DMS153 treated with DMSO at 0.1 percent for 48 hours (cell line): Measurements from ENCODE around the gene EXOC4.
A peak's percentile ranks its signal among the peaks of the same experiment; 100 is the strongest.

ENCODE experiments used
- DNase-seq: peaks from one replicate; lab custom pipeline; 2025; ENCODE audit not compliant: unreplicated experiment; lab: John Stamatoyannopoulos, UW

The EXOC4 gene

DNA sequence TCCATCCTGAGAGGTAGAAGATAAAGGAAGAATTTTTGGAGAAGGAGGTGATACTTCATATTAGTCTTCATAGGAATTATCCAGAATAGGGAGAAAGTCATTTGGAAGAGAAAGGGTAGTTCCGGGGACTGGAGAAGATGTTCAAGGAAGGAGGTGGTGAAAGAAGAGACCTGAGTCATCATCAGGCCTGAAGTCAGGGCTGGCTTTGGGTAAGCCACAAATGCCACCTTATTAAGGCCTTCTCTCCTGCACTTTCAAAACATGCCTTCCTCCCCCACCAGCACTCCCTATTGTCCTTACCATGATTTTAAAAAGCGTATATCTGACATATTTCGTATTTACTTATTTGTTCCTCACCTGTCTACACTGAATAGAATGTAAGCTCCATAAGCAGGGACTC, 762.1 kb downstream of the EXOC4 start:
- no peak for DNase-seq

DNA sequence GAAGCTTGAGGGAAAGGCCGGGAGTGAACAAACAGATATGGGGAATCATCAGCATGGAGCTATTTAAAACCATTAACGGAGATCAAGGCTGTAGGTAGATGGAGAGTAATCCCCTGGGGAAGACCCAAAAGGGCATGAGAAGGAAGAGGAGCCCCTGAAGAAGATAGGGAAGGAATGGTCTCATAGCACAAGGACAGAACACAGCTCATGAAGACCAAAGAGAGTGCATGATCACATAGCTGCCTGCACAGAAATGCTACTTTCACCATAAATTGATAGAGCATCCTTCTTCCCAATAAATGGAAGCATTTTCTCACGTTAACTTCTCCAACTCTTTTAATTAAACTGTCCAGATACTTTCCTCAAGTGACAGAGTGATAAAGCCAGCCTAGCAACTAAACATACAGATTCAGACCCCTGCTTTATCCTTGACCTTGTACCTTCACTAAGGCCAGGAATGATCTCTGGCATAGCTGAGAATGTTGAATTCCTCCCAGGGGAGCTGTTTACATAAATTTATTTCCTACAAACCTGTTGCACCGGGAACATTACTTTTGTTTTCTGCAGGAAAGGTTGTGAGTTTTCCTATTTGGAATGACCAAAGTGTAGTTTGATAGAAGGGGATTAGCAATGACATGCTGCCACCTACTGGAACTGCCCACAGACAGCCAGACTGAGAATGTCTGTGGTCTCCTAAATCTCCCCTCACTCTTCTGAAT, 763.5 kb downstream of the EXOC4 start:
- peak; percentile 10 for DNase-seq

DNA sequence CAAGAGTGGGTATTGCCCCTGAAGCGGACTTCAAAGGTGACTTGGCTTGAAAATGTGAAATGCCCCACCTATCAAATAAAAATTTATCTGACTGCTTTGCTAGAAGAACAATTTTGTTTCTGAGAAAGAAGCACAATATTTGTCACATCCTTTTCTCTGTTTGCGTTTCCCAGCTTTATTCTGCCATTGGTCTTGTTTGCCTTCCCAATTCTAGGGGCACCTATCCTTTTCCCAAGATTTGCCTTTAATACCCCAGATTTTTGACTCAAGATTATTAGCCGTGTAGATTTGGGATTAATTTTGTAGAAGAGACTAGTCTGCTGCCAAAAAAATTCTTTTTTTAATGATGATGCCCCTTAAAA, 764.0 kb downstream of the EXOC4 start:
- no peak for DNase-seq

DNA sequence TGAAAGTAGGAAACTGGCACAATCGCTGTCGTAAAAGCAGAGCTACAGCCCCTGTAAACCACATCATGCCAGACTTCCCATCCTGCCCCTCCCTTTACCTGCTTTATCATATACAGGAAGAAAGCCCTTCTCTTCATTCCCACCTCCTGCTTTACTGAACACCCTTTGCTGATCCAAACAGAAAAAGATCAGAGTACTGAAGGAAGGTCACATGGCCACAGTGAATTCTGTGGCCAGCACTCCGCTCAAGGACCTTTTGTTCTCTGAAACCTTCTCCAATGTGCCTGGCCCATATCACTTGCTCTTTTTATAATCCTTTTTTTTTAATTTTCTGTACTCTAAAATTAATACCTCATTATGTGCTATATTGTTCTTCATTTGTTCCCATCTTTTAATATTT, 765.4 kb downstream of the EXOC4 start:
- DNase-seq, result peak; percentile 5

DNA sequence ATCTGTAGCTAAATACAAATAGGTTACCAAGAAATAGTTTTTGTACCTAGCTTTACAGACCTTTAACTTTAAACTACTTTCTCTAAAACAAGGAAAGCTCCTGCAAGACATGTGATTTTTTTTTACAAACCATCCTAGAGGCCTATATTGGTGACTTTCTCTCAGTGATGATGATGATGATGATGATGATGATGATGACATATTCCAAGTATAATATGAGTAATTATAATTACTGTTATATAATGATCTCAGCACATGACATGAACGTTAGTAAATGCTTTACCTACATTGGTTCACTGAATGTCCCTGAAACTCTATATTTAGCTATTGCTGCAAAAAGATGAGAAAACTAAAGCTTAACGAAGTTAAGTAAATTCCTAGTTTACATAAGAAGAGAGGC, 766.4 kb downstream of the EXOC4 start:
- DNase-seq, result no peak

DNA sequence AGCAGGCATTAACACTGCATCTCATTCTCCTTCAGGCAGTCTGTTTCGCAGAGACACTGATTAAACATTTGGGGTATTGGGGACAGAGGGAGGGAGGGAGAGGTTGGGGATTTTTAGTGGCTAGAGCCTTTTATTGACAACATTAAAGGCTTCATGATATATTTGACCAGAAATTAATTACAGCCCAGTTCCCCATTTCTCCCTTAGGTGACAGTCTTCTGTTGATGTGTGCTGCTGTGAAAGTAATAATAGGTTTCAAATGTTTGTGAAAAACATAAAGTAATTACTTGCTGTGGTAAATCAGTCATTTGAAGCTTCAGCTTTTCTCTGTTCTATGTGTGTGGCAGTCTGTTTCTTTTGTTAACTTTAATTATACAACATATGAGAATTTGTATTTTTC, 769.0 kb downstream of the EXOC4 start:
- no peak for DNase-seq

DNA sequence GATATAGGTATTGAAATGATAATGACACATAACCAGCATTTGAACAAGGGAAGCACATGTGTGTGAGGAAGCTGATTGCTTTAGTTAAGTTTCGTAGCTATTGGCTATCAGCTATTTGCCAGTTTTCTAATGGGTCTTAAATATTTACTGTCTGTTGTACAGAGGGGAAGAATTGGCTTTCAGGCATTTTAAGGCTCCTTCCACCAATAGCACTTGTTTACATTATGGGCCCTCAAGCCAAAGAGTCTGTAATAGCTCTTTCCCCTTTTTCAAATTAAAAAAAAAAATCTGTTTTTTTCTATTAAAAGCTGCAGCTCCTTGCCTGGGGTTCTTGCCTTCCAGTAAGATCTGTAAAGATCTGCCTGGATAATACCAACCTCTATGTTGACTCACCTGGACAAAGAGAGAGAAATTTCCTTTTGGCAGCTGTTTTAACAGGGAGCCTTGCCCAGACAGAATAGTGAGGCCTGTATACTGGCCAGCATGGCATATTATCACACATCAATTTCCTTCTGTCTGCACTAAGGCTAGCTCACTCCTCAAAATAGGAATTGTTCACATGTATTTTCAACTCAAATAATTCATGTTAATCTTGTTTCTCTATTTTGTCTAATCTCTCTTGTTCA, 769.5 kb downstream of the EXOC4 start:
- no peak for DNase-seq

DNA sequence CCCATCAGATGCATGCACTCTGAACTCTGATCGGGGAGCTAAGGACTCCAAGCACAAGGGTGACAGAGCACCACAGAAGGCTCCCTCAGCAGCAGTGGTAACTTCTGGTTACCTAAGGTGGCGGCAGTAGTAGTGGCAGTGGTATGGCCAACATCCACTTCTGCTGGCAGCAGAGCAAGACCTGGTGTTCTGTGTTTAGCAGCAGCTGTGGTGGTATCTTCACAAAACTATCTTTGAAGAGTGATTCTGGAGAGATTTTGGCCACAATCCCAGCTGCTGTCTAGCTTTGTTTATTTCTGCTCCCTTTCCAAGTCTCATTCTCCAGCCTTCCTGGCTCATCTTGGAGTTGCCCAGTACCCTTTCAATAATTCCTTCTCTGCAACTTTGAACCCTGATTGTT, 771.9 kb downstream of the EXOC4 start:
- no peak for DNase-seq

DNA sequence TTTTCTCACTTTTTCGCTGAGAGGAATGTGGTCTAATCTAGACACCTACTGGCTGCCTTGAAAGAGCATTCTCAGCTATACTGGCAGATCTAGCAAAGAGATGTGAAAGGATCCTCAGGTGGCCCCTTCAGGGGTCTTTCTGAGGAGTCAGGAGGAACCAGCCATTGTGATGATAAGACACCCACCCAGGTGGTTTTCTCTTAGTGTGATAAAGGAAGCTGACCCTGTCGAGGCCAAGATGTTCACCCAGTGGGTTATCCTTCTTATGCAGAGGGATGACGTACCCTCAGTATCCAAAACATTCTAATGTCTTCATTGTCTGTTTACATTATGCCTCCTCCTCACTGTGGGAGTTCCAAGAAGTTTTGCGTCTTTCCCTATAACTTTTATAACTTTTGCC, 776.0 kb downstream of the EXOC4 start:
- DNase-seq, result no peak

DNA sequence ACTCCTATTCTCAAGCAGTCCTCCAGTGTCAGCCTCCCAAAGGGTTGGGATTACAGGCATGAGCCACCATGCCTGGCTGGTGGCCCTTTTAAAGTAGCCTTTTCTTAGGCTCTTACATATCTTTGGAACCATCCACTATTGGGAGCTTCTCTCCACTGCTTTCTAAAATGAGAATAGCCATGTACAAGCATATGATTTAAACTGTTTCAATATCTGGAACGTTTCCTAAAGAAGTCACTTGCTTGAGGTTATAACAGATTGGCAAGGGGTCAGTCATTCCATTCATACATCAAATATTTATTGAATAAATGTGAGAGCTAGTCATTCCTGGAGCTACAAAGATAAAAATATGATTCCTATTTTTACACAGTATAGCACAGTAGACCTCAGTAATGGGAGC, 776.9 kb downstream of the EXOC4 start:
- no peak for DNase-seq

DNA sequence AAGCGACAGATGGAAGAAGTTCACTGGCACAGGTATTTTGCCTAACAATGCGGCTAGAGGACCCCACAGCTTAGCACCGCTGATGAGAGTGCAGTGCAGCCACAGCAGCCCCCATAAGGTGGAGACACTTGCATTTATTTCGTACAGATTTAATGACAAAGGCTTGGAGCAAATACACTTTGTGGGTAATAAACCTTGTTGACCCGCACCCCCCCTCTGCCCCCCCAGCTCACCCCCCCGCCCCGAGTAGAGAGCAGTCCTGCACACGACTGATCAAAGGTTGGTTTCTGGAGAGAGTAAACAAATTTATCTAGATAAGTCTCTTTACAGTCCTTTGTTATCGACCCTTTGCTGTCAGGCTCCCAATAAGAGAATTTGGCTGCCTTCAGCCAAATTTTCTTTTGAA, 777.6 kb downstream of the EXOC4 start:
- DNase-seq, result no peak

DNA sequence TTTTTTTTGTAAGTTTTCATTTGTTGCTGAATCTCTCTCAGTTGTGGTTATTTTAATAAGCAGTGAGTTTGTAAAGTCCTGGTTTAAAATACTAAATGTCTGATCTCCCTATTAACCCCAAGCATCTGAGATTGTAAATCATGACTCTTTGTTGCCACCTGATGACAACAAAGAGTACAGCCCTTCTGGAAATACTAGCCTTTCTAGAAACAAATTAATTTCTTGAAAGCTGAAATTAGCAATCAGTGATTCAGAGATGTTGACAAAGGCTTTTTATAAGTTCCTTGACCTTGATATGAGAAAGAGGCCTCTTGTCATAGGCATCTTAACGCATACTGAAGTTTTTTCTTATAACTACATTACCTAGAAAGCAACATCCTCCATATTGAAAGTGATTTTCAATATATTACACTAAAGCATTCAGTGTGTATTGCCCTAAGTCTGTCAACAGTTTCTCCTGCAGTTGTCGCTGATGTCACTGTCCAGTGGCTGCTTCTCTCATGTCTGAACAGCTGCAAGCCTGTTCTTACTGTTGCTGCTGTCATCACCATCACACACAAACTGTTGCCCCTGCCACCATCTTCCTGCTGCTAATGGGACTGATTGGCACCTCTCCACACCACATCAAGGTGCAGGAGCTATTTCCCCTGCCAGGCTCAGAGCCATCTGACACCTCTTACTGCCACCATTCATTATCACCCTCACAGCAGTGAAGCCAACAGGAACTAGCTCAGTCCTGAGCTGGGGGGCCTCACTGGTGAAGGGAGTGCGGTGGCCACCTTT, 779.1 kb downstream of the EXOC4 start:
- DNase-seq, result no peak

DNA sequence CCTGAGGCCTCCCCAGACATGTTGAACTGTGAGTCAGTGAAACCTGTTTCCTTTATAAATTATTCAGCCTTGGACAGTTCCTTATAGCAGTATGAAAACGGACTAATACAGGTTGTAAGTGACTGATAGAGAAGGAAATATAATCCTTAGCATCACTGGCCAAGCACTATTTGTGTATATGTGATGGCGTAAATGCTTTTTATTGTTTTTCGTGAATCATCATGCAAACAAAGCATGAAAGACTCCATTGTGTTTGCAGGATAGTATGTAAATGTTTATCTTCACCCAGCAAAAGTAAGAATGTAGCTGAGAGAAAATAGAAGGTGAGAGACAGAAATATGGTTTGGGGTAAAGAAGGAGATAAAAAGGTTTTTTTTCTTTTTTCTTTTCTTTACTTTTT, 781.8 kb downstream of the EXOC4 start:
- DNase-seq, result no peak

DNA sequence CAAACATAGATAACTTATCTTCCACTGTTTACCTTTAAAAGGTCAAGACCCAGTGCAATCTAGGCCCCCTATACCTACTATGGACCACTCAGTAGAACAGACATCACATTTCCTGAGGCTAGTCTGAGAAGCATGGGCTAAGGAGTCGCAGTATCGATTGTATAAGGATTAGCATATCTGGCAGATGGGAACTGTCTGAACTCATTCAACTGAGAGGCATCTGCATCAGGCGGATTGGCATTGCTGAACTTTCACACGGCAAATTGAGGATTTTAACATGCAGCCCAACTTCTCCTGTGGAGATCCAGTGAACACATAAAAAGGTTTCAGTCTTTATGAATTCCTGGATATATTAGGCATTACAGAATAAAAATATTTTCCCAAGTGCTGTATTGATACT, 785.1 kb downstream of the EXOC4 start:
- no peak for DNase-seq

DNA sequence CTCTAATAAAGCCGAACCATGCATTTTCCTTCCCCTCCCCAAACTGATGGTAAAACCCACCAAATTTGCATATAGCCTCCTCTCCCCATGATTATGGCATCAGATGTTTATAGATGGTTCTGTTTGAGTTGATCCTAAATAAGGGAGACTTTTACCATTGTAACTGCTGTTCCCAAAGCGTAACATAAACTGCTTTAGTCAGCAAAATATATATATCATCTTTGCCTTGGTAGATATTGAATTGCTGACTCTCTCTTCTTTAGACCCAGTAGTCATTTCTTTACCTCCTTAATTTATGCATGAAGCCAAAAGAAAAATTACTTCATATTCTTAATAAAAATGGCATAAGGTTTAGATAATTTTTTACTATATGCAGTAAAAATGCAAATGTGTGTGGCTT, 788.1 kb downstream of the EXOC4 start:
- no peak for DNase-seq

DNA sequence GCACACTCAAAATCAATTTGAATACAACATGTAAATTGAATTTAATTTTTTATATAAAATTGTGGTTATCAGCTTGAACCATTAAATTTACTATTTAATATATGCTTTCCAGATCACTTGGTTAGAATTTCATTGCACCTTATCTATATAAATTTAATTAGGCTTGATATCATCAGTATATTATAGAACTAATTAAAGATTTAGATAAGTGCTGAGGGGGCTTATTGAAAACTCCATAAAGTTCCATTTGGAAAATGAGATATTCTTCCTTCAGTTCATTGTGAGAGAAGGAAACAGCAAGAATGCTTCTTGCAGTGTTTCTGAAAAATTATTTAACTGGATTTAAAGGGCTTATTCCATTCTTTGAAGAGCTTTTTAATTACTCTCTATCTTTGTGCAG, 788.6 kb downstream of the EXOC4 start:
- DNase-seq, result no peak

DNA sequence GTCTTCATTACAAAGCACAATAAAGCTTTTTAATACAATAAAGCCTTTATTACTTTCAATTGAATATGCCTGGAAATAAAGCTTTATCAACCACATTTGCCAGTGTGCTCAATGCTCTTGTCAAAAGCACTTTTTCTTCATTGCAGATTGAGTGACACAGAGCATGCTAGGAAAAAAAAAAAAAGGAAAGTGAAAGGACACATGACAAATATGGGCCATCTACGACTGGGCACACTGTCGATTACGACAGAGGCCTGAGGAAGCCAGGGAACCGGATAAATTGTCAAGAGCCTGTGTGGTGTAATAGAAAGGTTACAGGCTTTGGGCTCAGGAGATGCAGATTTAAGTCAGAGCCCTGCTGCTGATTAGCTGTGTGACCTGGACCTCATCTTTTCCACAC, 789.4 kb downstream of the EXOC4 start:
- no peak for DNase-seq

DNA sequence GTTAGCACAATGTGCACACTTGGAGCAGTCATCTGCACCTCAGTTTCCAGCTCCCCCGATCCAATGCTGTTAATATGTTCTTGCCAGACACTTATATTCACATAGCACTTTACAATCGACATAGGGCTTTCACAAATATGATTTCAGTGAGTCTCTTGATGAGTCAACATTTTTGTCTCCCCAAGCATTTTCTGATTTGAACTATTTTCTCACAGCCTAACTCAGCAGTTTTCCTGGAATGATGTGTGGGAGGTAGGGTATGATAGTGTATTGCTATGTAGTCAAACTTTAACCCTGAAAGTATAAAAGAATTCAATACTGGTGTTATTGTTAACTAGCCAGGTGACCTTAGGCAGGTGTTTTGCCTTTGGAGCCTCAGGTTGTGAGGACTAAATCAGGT, 791.8 kb downstream of the EXOC4 start:
- no peak for DNase-seq

DNA sequence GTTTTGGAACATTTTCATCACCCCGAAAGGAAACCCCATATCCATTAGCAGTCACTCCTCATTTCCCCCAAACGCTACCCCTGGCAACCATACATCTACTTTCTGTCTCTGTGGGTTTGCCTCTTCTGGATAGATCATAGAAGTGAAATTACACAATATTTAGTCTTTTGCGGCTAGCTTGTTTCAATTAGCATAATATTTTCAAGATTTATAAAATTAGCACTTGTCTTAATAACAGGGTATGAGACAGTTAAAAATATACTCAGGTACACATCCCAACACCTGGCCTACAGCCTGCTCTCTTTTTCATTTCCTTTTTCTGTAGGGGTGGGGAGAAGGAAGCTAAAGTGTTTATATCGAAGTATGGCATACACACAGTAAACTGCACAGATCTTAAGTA, 792.8 kb downstream of the EXOC4 start:
- DNase-seq, result no peak

DNA sequence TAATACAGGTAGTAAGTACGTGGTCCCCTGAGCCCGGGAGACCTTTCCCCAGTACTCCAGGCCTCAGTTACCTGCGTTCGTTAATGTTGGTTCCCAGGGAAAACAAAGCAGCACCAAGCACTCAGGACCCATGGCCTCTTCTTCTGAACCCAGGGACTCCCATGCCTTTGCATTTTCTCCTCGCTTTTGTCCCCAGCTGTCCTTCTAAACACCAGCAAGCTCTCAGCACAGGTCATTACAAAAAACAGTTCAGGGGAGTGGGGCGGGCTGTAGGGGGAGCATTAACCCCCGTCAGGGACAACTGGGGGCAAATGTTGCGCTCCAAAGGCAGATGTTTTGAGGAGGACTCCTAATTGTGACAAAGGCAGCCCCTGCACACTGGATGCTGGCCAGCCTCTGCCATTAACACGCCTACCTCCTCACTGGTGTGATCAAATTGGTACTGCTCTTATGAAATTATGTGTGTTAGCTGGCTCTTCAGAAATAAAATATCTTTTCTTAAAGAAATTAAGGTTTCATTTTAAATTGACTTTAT, 793.8 kb downstream of the EXOC4 start:
- no peak for DNase-seq

DNA sequence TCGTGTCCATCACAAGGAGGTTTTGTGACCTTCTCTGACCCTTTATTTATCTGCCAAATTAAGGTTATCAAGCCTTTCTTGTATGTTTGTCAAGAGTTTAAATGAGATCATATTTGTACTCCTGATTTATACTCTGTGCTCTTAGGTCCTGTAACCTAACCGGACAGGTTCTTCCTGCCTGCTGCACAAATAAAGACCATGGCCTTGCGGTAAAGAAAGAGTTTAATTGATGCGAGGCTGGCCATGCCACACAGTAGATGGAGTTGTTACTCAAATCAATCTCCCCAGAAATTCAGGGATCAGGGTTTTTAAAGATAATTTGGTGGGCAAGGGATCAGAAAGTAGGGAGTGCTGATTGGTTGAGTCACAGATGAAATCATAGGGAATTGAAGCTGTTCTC, 794.8 kb downstream of the EXOC4 start:
- DNase-seq, result no peak

DNA sequence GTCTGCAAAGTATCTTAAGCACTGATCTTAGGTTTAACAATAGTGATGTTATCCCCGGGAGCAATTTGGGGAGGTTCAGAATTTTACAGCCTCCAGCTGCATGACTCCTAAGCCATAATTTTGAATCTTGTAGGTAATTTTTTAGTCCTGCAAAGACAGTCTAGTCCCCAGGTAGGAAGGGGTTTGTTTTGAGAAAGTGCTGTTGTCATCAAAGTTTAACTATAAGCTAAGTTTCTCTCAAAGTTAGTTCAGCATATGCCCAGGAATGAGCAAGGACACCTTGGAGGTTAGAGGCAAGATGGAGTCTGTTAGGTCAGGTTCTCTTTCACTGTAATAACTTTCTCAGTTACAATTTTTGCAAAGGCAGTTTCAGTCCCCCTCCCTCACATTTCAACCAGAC, 795.3 kb downstream of the EXOC4 start:
- no peak for DNase-seq
